Keratinocyte (primary cell): ENCODE data around the gene GPS1. TPM values are rescaled to one million over a fixed set of nuclear protein-coding genes. Genes with fewer than 3 reads are reported as not detected.

Source experiments
- DNase-seq: peaks from one replicate; pipeline ENCODE4 v3.0.0-alpha.2; 2011; ENCODE audit warnings: low read depth, missing footprints, low spot score
- FAIRE-seq: peaks from 2 replicates; lab custom pipeline; 2011; peaks lifted over from hg19 to GRCh38; lab: Jason Lieb, UNC
- H2AFZ ChIP-seq: 2 replicates; pipeline ENCODE4 v1.6.0; 2012; ENCODE audit warnings: low read length, control low read depth, inconsistent platforms; ENCODE audit not compliant: control insufficient read depth
- H3K27ac ChIP-seq: 2 replicates; pipeline ENCODE4 v1.5.1; 2011; ENCODE audit warnings: low read length; ENCODE audit not compliant: control insufficient read depth, insufficient read depth
- H3K27me3 ChIP-seq: 3 replicates; pipeline ENCODE4 v1.6.0; 2011; ENCODE audit warnings: low read length; ENCODE audit not compliant: control insufficient read depth, insufficient read depth; ENCODE audit errors: extremely low read depth
- H3K36me3 ChIP-seq, 2 experiments: 2 replicates in 1 of 2; 3 replicates in 1 of 2; pipeline ENCODE4 v1.5.1; 2011; ENCODE audit warnings: low read length in 2 of 2, mild to moderate bottlenecking in 1 of 2; ENCODE audit not compliant: control insufficient read depth in 2 of 2, insufficient read depth in 2 of 2; ENCODE audit errors: extremely low read depth in 1 of 2
- H3K4me1 ChIP-seq: 3 replicates; pipeline ENCODE4 v1.5.1; 2011; ENCODE audit warnings: low read length; ENCODE audit not compliant: control insufficient read depth, insufficient read depth; ENCODE audit errors: extremely low read depth
- H3K4me2 ChIP-seq: 3 replicates; pipeline ENCODE4 v1.6.0; 2011; ENCODE audit warnings: low read depth, low read length; ENCODE audit not compliant: control insufficient read depth, insufficient read depth; ENCODE audit errors: extremely low read depth
- H3K4me3 ChIP-seq, 3 experiments: fragments of 200-600 bp in 1 of 3; sonication (generic) in 1 of 3; 2 replicates in 2 of 3; 3 replicates in 1 of 3; pipeline ENCODE4 v1.5.1; 2011 to 2016; ENCODE audit warnings: low read length in 3 of 3, mild to moderate bottlenecking in 3 of 3, control low read depth in 2 of 3, inconsistent platforms in 1 of 3, low read depth in 1 of 3, mixed read lengths in 1 of 3, mixed run types in 1 of 3, moderate library complexity in 1 of 3; ENCODE audit not compliant: control insufficient read depth in 2 of 3, insufficient read depth in 2 of 3; ENCODE audit errors: extremely low read depth in 1 of 3
- H3K79me2 ChIP-seq: 2 replicates; pipeline ENCODE4 v1.6.0; 2012; ENCODE audit warnings: low read length; ENCODE audit not compliant: control insufficient read depth, insufficient read depth
- H3K9ac ChIP-seq: 3 replicates; pipeline ENCODE4 v1.6.0; 2011; ENCODE audit warnings: low read length; ENCODE audit not compliant: control insufficient read depth, insufficient read depth; ENCODE audit errors: extremely low read depth
- H3K9me1 ChIP-seq: 3 replicates; pipeline ENCODE4 v1.6.0; 2011; ENCODE audit warnings: low read length; ENCODE audit not compliant: control insufficient read depth, insufficient read depth; ENCODE audit errors: extremely low read depth
- H3K9me3 ChIP-seq: 2 replicates; pipeline ENCODE4 v1.5.1; 2012; ENCODE audit warnings: low read depth, low read length; ENCODE audit not compliant: control insufficient read depth
- H4K20me1 ChIP-seq: 3 replicates; pipeline ENCODE4 v1.6.0; 2011; ENCODE audit warnings: low read length; ENCODE audit not compliant: control insufficient read depth, insufficient read depth; ENCODE audit errors: extremely low read depth
- EZH2 ChIP-seq: IDR thresholded peaks from one replicate; pipeline ENCODE4 v1.6.1; 2012; ENCODE audit warnings: inconsistent platforms, mild to moderate bottlenecking, low read length, moderate library complexity
- dilution Hi-C: fragments of 300-500 bp; cut with MboI; formaldehyde crosslinking; loops from one replicate; pipeline ENCODE4 v1.7.0; 2020; ENCODE audit warnings: low sequenced_read_pairs; ENCODE audit not compliant: extremely low pct_ligation_motif_present
- polyA plus RNA-seq, 5 experiments: library from polyadenylated mRNA; depleted of rRNA in 3 of 5; stranded (reverse) in 3 of 5; stranded (forward) in 1 of 5; unstranded in 1 of 5; fragments of >200 nt; gene quantifications; 1 replicate in 1 of 5; 2 replicates in 3 of 5; 3 replicates in 1 of 5; pipeline versions ENCODE4 v1.2.1 to v1.2.3, GENCODE V29; 2011 to 2012; ENCODE audit warnings: missing spikeins in 2 of 5, low read depth in 1 of 5, low replicate concordance in 1 of 5
- TF ChIP-seq, protein P1 (sequence below), 3 experiments: IDR thresholded peaks in 1 of 3; conservative IDR thresholded peaks in 1 of 3; optimal IDR thresholded peaks in 1 of 3; 2 replicates in 2 of 3; 3 replicates in 1 of 3; pipeline versions ENCODE3 to v1.5.1; 2011; ENCODE audit warnings: low read length in 3 of 3, mild to moderate bottlenecking in 3 of 3, moderate library complexity in 2 of 3, control low read depth in 1 of 3, inconsistent platforms in 1 of 3; ENCODE audit not compliant: insufficient read depth in 2 of 3; ENCODE audit errors: extremely low read depth in 1 of 3

The GPS1 gene
- polyA plus RNA-seq, 1 donor (not counting 4 experiments of a cell fraction or from before 2014, with no cell fraction given): 60.4 TPM

DNA sequence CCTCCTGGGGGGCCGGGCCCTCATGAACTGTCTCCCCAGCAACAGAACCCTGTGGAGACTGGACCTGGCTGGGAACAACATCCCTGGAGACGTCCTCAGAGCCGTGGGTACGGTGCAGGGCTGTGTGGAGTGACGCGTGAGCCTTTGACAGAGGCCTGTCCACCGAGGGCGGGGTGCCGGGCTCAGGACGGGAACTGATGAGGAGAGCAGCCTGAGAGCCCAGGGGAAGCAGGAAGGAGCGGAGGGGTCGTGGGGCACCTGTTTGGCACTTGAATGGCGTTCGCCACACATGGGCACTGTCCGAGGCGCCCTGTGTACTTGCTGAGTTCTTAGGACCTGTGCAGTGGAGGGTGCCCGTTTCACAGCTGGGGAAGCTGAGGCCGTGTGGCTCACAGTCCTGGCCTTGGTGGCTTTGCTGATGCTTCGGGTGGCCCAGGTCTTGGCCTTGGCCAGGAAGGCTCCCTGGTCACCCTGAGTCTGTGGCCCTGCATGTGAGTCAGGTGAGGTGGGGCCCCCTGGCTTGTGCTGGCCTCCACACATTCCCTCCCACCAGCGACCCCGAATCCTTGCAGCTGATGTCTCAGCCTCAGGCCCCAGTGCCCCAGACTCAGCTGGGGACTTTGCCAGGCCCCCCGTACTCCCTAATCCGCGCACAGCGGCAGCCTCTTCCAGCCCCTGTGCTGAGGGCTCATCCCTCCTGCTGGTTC is 26.1 kb upstream of the GPS1 start:
- Histone ChIP-seq H3K9me1 (no peaks in the 10 kb centered on the region), H3K79me2 (peaks cover 5% of the 10 kb centered on the region), H3K36me3 (peaks cover 0 to 3% of the 10 kb centered on the region in 2 experiments), H3K9ac (no peak overlapping the region), H3K4me2 (no peak overlapping the region), H3K4me3 (no peak overlapping the region), H2AFZ (no peak overlapping the region), H3K27me3 (no peaks in the 10 kb centered on the region), H3K4me1 (peaks cover 28% of the 10 kb centered on the region), H3K9me3 (no peaks in the 10 kb centered on the region), H3K27ac (no peak overlapping the region), H4K20me1 (peaks cover 3% of the 10 kb centered on the region)
- dilution Hi-C loops: no loop called here
- no peak for TF ChIP-seq EZH2
- TF ChIP-seq, protein P1, sequence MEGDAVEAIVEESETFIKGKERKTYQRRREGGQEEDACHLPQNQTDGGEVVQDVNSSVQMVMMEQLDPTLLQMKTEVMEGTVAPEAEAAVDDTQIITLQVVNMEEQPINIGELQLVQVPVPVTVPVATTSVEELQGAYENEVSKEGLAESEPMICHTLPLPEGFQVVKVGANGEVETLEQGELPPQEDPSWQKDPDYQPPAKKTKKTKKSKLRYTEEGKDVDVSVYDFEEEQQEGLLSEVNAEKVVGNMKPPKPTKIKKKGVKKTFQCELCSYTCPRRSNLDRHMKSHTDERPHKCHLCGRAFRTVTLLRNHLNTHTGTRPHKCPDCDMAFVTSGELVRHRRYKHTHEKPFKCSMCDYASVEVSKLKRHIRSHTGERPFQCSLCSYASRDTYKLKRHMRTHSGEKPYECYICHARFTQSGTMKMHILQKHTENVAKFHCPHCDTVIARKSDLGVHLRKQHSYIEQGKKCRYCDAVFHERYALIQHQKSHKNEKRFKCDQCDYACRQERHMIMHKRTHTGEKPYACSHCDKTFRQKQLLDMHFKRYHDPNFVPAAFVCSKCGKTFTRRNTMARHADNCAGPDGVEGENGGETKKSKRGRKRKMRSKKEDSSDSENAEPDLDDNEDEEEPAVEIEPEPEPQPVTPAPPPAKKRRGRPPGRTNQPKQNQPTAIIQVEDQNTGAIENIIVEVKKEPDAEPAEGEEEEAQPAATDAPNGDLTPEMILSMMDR (optimal IDR thresholded peaks at IDR 0.05 in 1 of 3, IDR thresholded peaks at IDR 0.05 in 1 of 3, conservative IDR thresholded peaks at IDR 0.05 in 1 of 3; ENCODE audit: extremely low read depth in 1 of 3, insufficient read depth in 2 of 3, low read length in 3 of 3): no peak
- DNase-seq (no peak), FAIRE-seq (no peak)

DNA sequence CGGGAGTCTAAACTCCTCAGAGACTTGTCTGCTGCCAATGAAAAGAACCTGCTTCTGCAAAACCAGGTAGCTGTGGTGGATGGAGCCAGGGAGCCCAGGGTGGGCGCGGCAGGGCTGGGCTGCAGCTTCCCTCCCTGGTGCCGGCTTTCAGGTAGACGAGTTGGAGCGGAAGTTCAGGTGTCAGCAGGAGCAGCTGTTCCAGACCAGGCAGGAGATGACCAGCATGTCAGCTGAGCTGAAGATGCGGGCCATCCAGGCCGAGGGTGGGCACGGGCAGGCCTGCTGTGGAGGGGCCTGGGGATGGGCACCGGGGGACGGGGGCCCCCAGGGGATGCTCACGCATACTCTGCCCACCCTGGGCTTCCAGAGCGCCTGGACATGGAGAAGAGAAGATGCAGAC is 23.5 kb upstream of the GPS1 start:
- no peak overlapping the region for H3K27ac ChIP-seq
- H3K4me3 ChIP-seq: no peak overlapping the region
- peaks cover 27% of the 10 kb centered on the region for H3K4me1 ChIP-seq
- dilution Hi-C loops: no loop called here
- peaks cover 0 to 3% of the 10 kb centered on the region in 2 experiments for H3K36me3 ChIP-seq
- H3K4me2 ChIP-seq: no peak overlapping the region
- H2AFZ ChIP-seq: no peak overlapping the region
- peaks cover 3% of the 10 kb centered on the region for H4K20me1 ChIP-seq
- H3K9me1 ChIP-seq: no peaks in the 10 kb centered on the region
- DNase-seq: no peak
- FAIRE-seq: no peak
- TF ChIP-seq EZH2: no peak
- TF ChIP-seq, protein P1 (optimal IDR thresholded peaks at IDR 0.05 in 1 of 3, IDR thresholded peaks at IDR 0.05 in 1 of 3, conservative IDR thresholded peaks at IDR 0.05 in 1 of 3; ENCODE audit: extremely low read depth in 1 of 3, insufficient read depth in 2 of 3, low read length in 3 of 3): no peak
- no peaks in the 10 kb centered on the region for H3K27me3 ChIP-seq
- H3K9me3 ChIP-seq: no peaks in the 10 kb centered on the region
- H3K79me2 ChIP-seq: no peaks in the 10 kb centered on the region
- no peak overlapping the region for H3K9ac ChIP-seq
